Vagina (tissue), 2 donors: Measurements from ENCODE around the gene TM9SF3.

Experiments
- POLR2A ChIP-seq, 2 donors: fragments of 450-650 bp; IDR thresholded peaks; one replicate each; pipeline ENCODE4 v1.6.1; 2017; ENCODE audit warnings: antibody characterized with exemption in 2 of 2, mild to moderate bottlenecking in 2 of 2, moderate library complexity in 2 of 2
- POLR2AphosphoS5 ChIP-seq, 2 donors: sonication (generic); formaldehyde crosslinking; IDR thresholded peaks; one replicate each; pipeline ENCODE4 v1.9.0; 2017; ENCODE audit warnings: antibody characterized with exemption in 2 of 2, mild to moderate bottlenecking in 2 of 2, low read depth in 1 of 2; ENCODE audit not compliant: insufficient read depth in 1 of 2
- TF ChIP-seq, protein P1 (sequence below), 3 experiments: fragments of 450-650 bp in 2 of 3; fragments of 200-600 bp in 1 of 3; sonication (generic) in 1 of 3; IDR thresholded peaks; one replicate each; pipeline ENCODE4 v1.5.1; 2017 to 2019; ENCODE audit warnings: antibody characterized with exemption in 3 of 3, mild to moderate bottlenecking in 2 of 3, moderate library complexity in 2 of 3

DNA sequence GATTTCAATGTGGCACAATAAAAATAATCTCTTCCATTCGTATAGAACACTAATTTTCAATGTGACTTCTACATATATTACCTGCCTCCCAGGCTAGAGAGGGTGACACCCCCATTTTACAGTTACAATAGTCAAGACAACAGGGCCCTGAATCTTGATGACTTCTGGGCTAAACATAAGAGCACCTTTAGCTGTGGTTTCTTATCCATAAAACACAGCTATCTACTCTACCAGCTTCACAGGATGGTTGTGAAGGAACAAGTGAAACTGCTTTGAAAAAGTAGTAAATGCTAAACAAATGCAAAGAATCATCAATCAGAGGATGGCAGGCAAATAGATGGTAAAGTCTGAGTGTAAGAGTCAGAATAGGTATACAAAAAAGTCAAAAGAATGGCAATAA lies 69.5 kb downstream of the TM9SF3 start:
- TF ChIP-seq, protein P1, sequence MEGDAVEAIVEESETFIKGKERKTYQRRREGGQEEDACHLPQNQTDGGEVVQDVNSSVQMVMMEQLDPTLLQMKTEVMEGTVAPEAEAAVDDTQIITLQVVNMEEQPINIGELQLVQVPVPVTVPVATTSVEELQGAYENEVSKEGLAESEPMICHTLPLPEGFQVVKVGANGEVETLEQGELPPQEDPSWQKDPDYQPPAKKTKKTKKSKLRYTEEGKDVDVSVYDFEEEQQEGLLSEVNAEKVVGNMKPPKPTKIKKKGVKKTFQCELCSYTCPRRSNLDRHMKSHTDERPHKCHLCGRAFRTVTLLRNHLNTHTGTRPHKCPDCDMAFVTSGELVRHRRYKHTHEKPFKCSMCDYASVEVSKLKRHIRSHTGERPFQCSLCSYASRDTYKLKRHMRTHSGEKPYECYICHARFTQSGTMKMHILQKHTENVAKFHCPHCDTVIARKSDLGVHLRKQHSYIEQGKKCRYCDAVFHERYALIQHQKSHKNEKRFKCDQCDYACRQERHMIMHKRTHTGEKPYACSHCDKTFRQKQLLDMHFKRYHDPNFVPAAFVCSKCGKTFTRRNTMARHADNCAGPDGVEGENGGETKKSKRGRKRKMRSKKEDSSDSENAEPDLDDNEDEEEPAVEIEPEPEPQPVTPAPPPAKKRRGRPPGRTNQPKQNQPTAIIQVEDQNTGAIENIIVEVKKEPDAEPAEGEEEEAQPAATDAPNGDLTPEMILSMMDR (IDR thresholded peaks at IDR 0.05), result no peak
- TF ChIP-seq POLR2AphosphoS5 (IDR thresholded peaks at IDR 0.05; ENCODE audit: insufficient read depth in 1 of 2, low read depth in 1 of 2) (no peak), POLR2A (IDR thresholded peaks at IDR 0.05) (no peak)
